T-helper 1 cell treated with Interleukin-12 subunit alpha and Interleukin-12 subunit beta and Interleukin-4 antibody, amounts not matched to agents 30 μg/mL and 1 μg/mL, for 36 hours (primary cell): ENCODE measurements around the gene PTPN12.
"Not testable (repeated sequence)": the region's sequence is repeated elsewhere in the genome, so short reads cannot be mapped to it uniquely, and the experiment has no call there.

Experiments used
- H3K27ac Mint-ChIP-seq: one replicate; pipeline ENCODE4 v1.8.0; 2021; ENCODE audit warnings: mild to moderate bottlenecking, mixed read lengths
- H3K27me3 Mint-ChIP-seq: one replicate; pipeline ENCODE4 v1.8.0; 2021; ENCODE audit warnings: low read depth, mixed read lengths
- H3K36me3 Mint-ChIP-seq: one replicate; pipeline ENCODE4 v1.8.0; 2021; ENCODE audit warnings: low read depth, mixed read lengths
- H3K4me1 Mint-ChIP-seq: one replicate; pipeline ENCODE4 v1.8.0; 2021; ENCODE audit warnings: low read depth, mixed read lengths
- H3K4me3 Mint-ChIP-seq: one replicate; pipeline ENCODE4 v1.8.0; 2021; ENCODE audit warnings: mild to moderate bottlenecking, moderate library complexity, mixed read lengths
- H3K9me3 Mint-ChIP-seq: one replicate; pipeline ENCODE4 v1.8.0; 2021; ENCODE audit warnings: mixed read lengths

The PTPN12 gene

DNA sequence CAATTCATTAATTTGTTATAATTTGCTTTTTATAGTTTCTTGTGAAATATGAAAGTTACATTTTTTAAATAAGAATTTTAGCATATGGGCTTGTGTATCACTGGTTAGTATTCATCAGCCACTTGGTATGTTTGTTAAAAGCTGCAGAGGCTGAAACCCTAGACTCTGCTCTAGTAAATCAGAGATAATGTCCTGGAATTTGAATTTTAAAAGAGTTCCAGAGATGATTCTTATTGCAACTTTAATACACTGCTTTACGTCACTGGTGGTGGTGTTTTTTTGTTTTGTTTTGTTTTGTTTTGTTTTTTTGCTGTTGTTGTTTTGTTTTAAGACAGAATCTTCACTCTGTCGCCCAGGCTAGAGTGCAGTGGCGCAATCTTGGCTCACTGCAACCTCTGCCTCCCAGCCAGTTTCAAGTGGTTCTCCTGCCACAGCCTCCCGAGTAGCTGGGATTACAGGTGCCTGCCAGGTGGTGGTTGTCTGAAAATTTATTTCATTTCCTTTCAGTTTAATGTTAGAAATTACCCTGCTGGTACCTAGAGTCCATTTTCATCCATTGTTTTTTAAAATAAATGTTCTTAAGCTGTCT is 43.8 kb downstream of the PTPN12 start:
- Mint-ChIP-seq H3K36me3 (peaks cover 5% of the 10 kb centered on the region), H3K27ac (no peak overlapping the region), H3K9me3 (no peaks in the 10 kb centered on the region), H3K4me1 (no peaks in the 10 kb centered on the region), H3K4me3 (no peak overlapping the region), H3K27me3 (no peaks in the 10 kb centered on the region)

GRCh38 chr7:77587272-77587671 is 50.2 kb downstream of the PTPN12 start:
- Mint-ChIP-seq H3K4me1 (no peaks in the 10 kb centered on the region), H3K4me3 (no peak overlapping the region), H3K27ac (no peak overlapping the region), H3K27me3 (no peaks in the 10 kb centered on the region), H3K36me3 (peaks cover 4% of the 10 kb centered on the region), H3K9me3 (no peaks in the 10 kb centered on the region)

DNA sequence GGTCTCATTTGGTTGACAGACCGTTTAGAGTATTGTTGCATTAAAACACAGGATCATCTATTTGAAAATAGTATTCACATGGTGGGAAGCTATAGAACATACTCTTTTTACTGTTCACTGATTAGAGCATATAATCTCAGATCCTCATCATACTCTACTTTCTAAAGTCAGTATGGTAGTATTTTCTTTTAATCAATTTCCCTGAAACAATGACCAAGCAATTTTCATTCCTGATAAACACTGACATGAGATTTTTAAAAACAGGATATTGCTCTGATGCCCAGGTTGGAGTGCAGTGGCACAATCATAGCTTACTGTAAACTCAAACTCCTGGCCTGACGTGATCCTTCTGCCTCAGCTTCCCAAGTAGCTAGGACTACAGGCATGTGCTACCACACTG is 63.9 kb downstream of the PTPN12 start:
- H3K36me3 Mint-ChIP-seq = peaks cover 7% of the 10 kb centered on the region
- H3K27me3 Mint-ChIP-seq = no peaks in the 10 kb centered on the region
- no peak overlapping the region for H3K4me3 Mint-ChIP-seq
- no peak overlapping the region for H3K27ac Mint-ChIP-seq
- no peaks in the 10 kb centered on the region for H3K9me3 Mint-ChIP-seq
- no peaks in the 10 kb centered on the region for H3K4me1 Mint-ChIP-seq

DNA sequence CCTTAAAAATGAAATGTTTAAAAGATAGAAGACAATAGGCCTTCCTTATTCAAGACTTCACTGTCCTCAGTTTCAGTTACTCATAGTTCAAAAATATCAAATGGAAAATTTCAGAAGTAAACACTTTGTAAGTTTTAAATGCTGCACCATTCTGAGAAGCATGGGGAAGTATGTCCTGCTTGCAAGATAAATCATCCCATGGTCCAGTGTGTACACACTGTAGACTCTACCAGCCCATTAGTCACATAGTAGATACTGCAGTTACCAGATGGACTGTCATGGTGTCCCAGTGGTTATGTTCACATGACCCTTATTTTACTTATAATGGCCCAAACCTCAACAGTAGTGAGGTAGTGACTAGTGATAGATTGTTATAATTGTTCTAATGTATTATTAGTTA is 69.5 kb downstream of the PTPN12 start:
- Mint-ChIP-seq H3K9me3 (no peaks in the 10 kb centered on the region), H3K4me3 (no peak overlapping the region), H3K36me3 (peaks cover 2% of the 10 kb centered on the region), H3K27ac (no peak overlapping the region), H3K27me3 (no peaks in the 10 kb centered on the region), H3K4me1 (no peaks in the 10 kb centered on the region)

DNA sequence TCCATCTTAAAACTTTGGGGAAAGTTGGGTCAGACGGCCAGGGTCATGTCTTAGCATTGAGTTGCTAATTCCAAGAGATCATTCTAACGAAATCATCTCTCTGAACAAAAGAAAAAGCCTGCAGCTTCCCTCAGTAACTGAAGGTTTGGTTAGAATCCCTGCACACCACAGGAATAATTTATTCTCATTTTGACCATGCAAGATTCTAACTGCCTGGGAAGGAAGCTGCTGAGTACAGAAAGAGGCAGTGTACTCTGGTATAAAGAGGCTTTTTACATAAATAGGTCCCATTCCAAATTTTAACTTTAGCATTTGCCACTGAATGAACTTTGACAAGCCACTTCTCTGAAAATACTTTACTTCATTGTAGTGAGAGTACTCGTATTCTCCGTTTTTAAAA is 82.2 kb downstream of the PTPN12 start:
- Mint-ChIP-seq H3K4me3 (no peak overlapping the region), H3K36me3 (no peaks in the 10 kb centered on the region), H3K4me1 (no peaks in the 10 kb centered on the region), H3K27me3 (no peaks in the 10 kb centered on the region), H3K27ac (no peak overlapping the region), H3K9me3 (no peaks in the 10 kb centered on the region)

DNA sequence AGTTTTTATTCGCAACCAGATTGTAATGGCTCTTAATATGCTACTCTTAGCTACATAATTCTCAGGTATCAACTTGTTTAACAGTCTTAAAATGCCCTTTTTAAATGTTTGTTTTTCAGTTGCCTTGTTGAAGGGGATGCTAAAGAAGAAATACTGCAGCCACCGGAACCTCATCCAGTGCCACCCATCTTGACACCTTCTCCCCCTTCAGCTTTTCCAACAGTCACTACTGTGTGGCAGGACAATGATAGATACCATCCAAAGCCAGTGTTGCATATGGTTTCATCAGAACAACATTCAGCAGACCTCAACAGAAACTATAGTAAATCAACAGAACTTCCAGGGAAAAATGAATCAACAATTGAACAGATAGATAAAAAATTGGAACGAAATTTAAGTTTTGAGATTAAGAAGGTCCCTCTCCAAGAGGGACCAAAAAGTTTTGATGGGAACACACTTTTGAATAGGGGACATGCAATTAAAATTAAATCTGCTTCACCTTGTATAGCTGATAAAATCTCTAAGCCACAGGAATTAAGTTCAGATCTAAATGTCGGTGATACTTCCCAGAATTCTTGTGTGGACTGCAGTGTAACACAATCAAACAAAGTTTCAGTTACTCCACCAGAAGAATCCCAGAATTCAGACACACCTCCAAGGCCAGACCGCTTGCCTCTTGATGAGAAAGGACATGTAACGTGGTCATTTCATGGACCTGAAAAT is 89.7 kb downstream of the PTPN12 start:
- peaks cover 5% of the 10 kb centered on the region for H3K36me3 Mint-ChIP-seq
- no peaks in the 10 kb centered on the region for H3K4me1 Mint-ChIP-seq
- no peaks in the 10 kb centered on the region for H3K9me3 Mint-ChIP-seq
- H3K4me3 Mint-ChIP-seq = no peak overlapping the region
- no peaks in the 10 kb centered on the region for H3K27me3 Mint-ChIP-seq
- no peak overlapping the region for H3K27ac Mint-ChIP-seq

GRCh38 chr7:77627309-77627676 is 90.2 kb downstream of the PTPN12 start:
- no peaks in the 10 kb centered on the region for H3K27me3 Mint-ChIP-seq
- no peaks in the 10 kb centered on the region for H3K4me1 Mint-ChIP-seq
- H3K4me3 Mint-ChIP-seq = no peak overlapping the region
- no peaks in the 10 kb centered on the region for H3K9me3 Mint-ChIP-seq
- no peak overlapping the region for H3K27ac Mint-ChIP-seq
- H3K36me3 Mint-ChIP-seq = peaks cover 5% of the 10 kb centered on the region

- Mint-ChIP-seq H3K4me1 (no peaks in the 10 kb centered on the region), H3K9me3 (no peaks in the 10 kb centered on the region), H3K27ac (no peak overlapping the region), H3K4me3 (no peak overlapping the region), H3K36me3 (peaks cover 5% of the 10 kb centered on the region), H3K27me3 (no peaks in the 10 kb centered on the region)
Observed at GRCh38 chr7:77629797-77630196, 92.7 kb downstream of the PTPN12 start.

DNA sequence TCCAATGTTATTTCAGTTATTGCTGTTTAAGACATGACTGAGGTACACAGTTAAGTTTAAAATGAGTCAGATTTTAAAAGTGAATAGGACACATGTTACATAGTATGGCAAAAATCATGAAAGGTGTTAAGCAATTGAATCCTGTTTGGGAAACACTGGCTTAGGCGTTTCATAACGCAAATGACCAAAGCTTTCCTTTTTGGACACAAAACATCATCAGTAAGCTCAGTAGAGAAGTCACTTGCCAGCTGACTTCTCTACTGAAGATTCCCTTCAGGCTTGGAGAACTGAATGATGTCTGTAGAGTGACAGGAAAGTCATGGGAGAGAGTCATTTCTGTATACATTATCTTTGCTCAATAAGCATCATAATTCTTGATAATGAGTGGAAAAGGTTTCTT is 94.7 kb downstream of the PTPN12 start:
- H3K27ac Mint-ChIP-seq = no peak overlapping the region
- H3K27me3 Mint-ChIP-seq = no peaks in the 10 kb centered on the region
- H3K9me3 Mint-ChIP-seq = no peaks in the 10 kb centered on the region
- no peak overlapping the region for H3K4me3 Mint-ChIP-seq
- H3K4me1 Mint-ChIP-seq = no peaks in the 10 kb centered on the region
- peaks cover 2% of the 10 kb centered on the region for H3K36me3 Mint-ChIP-seq

GRCh38 chr7:77644774-77645173 is 107.7 kb downstream of the PTPN12 start:
- Mint-ChIP-seq H3K9me3 (no peaks in the 10 kb centered on the region), H3K36me3 (peaks cover 3% of the 10 kb centered on the region), H3K4me3 (no peak overlapping the region), H3K27ac (no peak overlapping the region), H3K4me1 (no peaks in the 10 kb centered on the region), H3K27me3 (no peaks in the 10 kb centered on the region)

DNA sequence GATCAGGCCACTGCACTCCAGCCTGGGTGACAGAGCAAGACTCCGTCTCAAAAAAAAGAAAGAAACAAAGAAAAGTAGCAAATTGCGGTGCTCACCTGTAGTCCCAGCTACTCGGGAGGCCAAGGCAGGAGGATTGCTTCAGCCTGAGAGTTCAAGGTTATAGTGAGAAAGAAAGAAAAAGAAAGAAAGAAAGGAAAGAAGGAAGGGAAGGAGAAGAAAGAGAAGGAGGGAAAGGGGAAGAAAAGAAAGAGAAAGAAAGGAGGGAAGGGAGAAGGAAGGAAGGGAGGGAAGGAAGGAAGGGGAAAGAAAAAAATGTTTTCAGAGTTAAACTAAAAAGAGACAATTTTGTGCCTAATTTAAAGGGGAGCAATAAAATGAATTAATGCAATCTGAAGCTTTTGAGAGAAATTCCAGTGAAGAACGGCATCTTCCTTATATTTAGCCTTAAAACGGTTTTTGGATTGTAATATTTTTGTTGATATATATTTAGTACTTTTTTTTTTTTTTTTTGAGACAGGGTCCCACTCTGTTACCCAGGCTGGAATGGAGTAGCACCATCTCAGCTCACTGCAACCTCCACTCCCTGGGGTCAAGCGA is 111.7 kb downstream of the PTPN12 start:
- H3K4me1 Mint-ChIP-seq = no peaks in the 10 kb centered on the region
- H3K27me3 Mint-ChIP-seq = no peaks in the 10 kb centered on the region
- H3K9me3 Mint-ChIP-seq = no peaks in the 10 kb centered on the region
- H3K27ac Mint-ChIP-seq = no peak overlapping the region
- H3K4me3 Mint-ChIP-seq = no peak overlapping the region
- H3K36me3 Mint-ChIP-seq = peaks cover 2% of the 10 kb centered on the region

GRCh38 chr7:77649716-77650349 is 112.7 kb downstream of the PTPN12 start:
- Mint-ChIP-seq H3K27ac (no peak overlapping the region), H3K4me3 (no peak overlapping the region), H3K36me3 (no peaks in the 10 kb centered on the region), H3K4me1 (no peaks in the 10 kb centered on the region), H3K27me3 (no peaks in the 10 kb centered on the region), H3K9me3 (no peaks in the 10 kb centered on the region)

DNA sequence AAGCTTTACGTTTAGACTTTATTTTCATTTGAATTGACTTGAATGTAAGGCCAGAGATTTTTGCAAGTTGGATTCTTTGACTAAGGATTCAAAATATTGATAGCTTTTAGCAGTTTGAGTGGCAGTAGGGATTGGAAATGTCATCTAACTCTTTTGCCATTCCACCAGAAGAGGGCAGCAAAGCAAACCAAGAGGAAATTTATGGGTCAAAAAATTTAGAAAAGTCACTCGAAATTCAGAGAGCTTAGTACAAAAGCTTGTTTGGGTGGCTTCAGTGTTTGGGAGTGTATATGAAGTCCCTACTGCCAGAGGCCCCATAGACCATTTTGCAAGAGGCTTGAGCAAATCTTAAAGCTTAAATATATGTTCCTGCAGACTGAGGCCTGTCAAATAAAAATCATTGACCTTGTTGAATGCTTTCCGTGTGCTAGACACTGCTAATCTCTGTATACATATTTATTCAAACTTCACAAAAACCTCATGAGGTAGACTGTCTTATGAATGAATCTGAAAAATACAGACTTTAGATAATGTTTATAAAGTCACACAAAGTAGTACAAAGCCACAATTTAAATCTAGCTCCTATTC is 114.6 kb downstream of the PTPN12 start:
- H3K9me3 Mint-ChIP-seq = no peaks in the 10 kb centered on the region

GRCh38 chr7:77652826-77653225 is 115.7 kb downstream of the PTPN12 start:
- H3K9me3 Mint-ChIP-seq, H3K4me1 Mint-ChIP-seq, H3K27me3 Mint-ChIP-seq, H3K27ac Mint-ChIP-seq, H3K36me3 Mint-ChIP-seq, H3K4me3 Mint-ChIP-seq: not testable (repeated sequence)

More for the DNA sequence above, 114.6 kb downstream of the PTPN12 start:
- Mint-ChIP-seq H3K27me3 (no peaks in the 10 kb centered on the region), H3K36me3 (no peaks in the 10 kb centered on the region), H3K4me3 (no peak overlapping the region), H3K27ac (no peak overlapping the region), H3K4me1 (no peaks in the 10 kb centered on the region)

GRCh38 chr7:77653572-77653971 is 116.5 kb downstream of the PTPN12 start:
- no peaks in the 10 kb centered on the region for H3K36me3 Mint-ChIP-seq
- H3K4me3 Mint-ChIP-seq = no peak overlapping the region
- no peaks in the 10 kb centered on the region for H3K27me3 Mint-ChIP-seq
- no peak overlapping the region for H3K27ac Mint-ChIP-seq
- no peaks in the 10 kb centered on the region for H3K9me3 Mint-ChIP-seq
- no peaks in the 10 kb centered on the region for H3K4me1 Mint-ChIP-seq
